HG03196 (cell line): Measurements from ENCODE around the gene DIP2C.
"Not testable (repeated sequence)": the region's sequence is repeated elsewhere in the genome, so short reads cannot be mapped to it uniquely, and the experiment has no call there.

ENCODE experiments used
- ATAC-seq: cut with Tn5 transposase; IDR thresholded peaks from one replicate; pipeline ENCODE4 v1.9.1; 2021; ENCODE audit not compliant: unreplicated experiment

DIP2C gene

DNA sequence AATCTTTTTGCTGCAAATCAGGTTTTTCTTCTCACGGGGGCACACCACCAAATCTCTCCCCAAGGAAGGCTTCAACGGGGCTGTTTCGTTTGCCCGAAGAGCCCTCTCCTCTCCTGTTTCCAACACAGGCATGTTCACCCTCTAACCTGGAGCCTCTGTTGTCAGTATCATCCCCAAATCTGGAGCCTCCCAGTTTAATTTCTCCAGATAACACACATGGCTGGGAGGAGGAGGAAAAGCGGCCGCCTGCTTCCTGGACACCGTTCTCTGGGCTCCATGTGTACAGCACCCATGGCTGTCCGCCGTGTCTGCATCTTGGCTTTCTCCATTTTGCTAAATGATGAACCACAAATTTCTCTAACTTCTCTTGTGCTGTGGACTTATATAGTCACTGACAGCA, 214.5 kb downstream of the DIP2C start:
- no peak for ATAC-seq

DNA sequence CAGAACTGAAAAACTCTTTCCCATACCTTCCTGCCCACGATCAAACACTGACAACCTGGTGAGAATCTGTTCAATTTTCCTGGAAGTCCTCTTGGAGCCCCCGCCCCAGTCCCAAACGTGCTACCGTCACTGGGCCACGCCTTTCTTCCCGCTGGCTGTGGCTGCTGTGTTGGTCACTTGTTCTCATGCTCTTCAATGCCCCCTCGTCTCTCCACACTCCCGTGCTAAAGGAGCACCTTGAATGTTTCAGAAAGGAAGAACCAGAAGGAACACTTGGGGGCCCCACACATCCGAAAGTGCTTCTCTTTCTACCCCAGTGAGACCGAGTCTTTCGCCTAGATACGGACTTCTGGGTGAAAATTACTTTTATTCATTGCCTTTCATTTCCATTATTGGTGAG, 215.1 kb downstream of the DIP2C start:
- ATAC-seq, result no peak

DNA sequence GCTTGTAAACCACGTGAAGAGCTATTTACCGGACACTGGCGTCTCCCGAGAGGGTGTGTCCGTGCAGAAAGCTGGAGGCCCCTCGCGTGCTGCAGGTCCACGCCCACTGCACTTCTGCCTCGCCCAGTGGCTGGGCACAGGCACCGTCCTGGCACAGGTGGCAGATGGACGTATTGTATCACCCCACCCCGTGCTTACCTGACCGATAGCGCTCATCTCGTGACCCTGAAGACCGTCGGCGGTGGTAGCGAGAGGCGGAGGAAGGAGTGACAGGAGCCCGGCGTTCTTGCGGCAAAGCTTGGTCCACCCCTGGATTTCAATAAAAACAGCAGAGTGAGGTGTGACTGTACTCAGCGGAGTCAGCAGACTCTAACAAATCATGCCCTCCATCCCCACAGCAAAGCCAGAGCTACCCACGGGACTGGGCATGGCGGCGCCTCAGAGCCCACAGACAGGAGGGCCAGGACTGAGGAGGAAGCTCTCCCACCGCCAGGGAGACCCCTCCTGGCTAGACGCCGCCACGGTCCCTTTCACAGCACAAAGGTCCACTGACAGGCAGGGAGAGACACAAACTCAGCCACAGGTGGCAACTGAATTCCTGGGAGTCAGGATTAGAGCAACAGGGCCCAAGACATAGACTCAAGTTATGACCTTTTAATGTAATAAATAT, 217.1 kb downstream of the DIP2C start:
- no peak for ATAC-seq

DNA sequence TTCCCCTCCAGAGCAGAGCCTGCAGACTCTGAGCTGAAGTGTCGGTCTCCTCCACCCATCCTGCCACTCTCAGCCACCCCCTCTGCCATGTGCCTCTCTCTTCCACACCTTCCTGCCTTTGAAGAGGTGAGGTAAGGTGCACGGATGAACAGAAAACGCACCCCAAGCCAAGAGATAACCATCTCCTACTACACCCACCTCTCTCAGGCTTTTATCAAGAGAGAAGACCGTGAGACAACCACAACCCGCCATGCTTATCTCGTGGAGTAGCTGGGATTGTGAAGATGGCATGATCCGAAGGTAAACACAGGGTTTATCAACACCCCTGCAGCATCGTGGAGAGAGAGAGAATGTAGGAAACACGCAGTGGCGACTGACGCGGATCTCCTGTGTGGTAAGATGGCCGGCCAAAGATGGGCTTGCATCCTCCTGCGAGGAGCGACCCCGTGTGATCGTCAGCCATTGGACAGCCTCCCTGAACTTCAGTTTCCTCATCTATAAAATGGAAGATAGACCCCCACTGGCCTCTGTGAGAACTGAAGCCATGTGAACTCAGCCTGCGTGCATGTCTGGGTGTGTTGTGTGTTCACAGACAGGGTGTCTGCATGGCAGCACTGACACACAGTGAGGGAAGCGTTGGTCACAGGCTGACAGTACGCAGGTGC, 219.0 kb downstream of the DIP2C start:
- no peak for ATAC-seq

DNA sequence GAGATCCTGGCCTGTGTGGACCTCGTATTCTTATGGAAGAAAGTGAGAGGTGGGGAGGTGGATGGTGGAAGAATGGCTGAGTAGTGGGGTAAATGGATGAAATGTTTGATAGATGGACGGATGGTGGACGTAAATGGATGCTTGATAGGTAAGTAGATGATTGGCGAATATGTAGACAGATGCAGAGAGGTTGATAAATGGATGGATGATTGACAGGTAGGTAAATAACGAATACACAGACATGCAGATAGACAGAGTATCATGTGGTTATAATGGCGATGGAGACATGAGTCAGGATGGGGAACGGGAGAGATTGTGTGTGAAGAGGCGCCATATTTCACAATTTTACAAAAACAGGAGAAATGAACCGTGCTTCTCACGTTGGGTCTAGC, 219.5 kb downstream of the DIP2C start:
- no peak for ATAC-seq

DNA sequence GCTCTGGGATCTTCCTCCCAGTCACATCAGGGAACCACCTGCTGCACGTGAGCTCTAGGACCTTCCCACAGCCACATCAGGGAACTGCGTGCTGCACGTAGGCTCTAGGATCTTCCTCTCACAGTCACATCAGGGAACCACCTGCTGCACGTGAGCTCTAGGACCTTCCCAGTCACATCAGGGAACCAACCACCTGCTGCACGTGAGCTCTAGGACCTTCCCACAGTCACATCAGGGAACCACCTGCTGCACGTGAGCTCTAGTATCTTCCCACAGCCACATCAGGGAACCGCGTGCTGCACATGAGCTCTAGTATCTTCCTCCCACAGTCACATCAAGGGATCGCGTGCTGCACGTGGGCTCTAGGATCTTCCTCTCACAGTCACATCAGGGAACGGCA, 229.7 kb downstream of the DIP2C start:
- ATAC-seq, result no peak

DNA sequence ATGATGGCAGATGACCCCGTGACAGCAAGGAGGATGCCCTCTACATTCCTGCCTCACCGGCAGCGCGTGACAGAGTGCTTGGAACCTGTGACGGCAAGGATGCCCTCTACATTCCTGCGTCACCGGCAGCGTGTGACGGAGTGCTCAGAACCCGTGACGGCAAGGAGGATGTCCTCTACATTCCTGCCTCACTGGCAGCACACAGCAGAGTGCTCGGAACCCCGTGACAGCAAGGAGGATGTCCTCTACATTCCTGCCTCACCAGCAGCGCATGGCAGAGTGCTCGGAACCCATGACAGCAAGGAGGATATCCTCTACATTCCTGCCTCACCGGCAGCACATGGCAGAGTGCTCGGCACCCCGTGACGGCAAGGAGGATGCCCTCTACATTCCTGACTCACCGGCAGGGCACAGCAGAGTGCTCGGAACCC, 231.0 kb downstream of the DIP2C start:
- ATAC-seq, result no peak

DNA sequence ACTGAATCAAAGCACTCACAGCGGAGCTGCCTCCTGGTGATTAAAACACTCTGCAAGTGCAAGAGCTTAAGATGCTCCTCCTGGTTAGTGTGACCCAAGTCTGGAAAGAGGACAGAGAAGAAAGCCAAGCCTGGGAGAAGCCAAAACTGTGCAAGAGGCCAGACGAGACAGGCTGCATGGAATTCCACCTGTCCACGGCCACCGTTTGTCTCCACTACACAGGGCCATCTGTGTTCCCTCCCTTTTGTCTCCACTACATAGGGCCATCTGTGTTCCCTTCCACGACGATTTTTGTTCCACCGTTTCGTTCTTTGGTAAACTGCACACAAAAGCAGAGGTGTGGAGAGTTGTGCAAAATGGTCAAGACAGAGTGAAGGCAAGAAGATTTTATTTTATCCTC, 233.0 kb downstream of the DIP2C start:
- no peak for ATAC-seq

DNA sequence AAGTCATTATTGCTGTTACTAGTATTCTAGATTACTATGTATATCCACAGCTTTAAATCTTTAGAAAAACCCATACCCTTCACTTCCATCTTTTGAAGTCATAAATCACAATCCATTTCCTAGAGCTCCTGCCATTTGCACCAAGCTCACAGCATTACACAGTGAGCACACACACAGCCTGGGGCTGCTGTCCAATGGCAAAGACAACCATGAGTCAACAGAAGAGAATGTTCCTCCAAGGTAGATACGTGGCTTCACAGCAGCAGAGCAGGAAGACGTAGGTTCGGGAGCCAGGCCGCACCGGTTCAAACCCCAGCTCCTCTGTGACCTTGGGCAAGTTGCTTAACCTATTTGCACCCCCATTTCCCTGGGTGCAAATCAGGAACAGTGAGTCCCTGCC, 234.6 kb downstream of the DIP2C start:
- no peak for ATAC-seq

DNA sequence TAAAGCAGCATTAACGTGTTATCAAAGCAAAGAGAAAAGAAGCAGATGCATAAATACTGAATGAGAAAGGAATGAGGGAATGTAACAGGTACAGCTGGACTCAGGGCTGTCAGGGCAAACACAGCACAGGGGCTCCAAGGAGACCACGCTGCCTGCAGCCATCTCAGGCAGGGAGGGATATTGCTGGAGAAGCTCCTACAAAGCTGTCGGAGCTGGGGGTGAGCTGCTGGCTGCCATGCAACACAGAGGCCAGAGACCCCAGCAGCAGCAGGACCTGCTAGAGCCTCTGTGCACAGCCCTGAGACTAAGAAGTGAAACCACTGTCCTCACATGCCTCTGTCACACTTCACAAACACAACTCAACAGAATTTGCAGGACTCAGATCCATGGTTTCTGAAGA, 235.8 kb downstream of the DIP2C start:
- ATAC-seq, result no peak

DNA sequence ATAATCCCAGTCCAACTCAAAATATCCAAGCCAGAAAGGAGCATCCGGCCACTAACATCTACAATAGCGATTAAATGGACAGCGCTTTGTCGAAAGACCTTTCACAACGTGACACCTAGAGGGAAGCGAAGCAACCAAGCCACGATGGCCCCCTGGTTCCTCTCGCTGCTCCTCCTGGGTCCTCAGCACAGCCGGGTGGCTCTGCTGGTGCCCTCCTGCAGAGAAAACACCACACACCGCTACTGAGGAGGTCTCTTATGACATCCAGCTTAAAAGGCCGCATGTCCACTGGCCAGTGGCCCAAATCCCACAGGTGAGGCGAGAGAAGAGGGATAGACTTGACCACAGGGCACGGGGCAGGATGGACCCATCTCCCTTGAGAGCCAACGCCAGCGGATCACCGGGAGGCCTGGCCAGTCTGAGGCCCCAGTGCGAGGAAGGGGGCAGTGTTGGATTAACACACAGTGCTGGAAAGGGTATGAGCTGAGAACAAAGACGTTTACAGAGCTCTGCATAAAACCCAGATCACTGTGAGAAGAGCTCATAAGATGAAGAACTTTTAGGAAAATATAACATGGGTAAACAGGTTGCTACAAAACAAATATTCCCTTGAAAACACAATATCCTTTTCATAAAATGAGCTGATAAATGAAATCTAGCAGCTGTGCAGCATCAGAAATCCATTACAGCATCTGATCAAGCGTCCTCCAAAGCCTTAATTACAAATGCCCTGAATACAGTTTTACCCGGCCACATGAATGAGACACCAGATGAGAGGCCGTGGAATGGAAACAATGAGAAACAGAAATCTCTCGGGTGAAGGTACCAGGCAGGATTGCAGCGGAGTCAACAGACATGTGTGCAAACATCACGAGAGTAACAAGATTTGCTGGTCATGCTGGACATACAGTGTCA, 236.7 kb downstream of the DIP2C start:
- no peak for ATAC-seq

DNA sequence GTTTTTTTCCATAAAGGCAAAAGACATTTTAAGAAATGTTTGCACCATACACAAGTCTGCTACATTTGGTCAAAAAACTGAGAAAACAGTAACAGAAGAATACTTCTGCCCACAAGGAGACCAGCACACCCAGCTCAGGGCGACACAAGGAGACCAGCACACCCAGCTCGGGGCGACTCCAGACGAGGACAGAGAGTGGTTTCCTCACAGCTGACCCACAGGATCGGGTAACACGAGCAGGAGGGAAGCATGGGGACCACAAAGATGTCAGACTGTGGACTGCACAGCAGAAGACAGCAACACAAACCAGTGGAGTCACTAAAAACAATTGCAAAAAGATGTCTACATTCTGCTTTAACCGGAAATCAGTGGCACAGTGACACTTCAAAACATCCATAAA, 237.6 kb downstream of the DIP2C start:
- no peak for ATAC-seq

DNA sequence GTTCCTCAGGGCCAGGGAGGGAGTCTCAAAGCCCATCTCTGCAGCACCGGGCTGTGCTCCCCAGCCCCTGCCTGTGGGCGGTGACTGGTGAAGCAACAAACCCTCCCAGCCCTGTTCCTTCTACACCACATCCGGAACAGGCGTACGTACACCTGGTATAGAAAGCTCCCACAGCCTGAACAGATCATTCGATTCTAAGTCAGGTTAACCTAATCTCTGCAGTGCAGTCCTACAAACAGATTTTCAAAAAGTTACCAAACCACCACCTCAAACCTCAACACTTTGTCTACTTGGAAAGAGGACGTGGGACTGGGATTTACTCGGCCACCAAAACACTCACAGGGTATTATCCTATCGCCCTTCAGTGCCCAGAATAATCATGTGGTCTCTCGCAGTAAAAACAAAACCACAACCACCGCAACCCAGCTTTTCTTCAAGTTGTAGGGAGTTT, 238.4 kb downstream of the DIP2C start:
- ATAC-seq, result peak; percentile 87

DNA sequence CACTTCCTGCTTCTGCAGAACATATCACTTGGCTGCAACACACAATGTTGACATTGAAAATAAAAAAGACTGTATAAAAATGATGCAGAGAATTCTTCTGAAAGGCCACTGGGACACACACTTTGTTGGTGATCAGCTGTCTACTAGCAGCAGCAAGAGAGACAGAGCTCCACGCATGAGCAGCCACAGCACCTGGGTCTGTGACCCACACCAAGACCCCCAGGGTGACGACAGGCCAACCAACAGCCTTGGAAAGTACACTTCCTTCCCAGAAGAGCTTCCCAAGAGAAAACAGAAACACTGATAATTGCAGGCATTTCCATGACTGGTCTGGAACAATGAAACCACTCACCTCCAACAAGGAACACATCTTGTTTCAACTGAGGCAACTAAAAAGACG, 239.0 kb downstream of the DIP2C start:
- ATAC-seq, result no peak

DNA sequence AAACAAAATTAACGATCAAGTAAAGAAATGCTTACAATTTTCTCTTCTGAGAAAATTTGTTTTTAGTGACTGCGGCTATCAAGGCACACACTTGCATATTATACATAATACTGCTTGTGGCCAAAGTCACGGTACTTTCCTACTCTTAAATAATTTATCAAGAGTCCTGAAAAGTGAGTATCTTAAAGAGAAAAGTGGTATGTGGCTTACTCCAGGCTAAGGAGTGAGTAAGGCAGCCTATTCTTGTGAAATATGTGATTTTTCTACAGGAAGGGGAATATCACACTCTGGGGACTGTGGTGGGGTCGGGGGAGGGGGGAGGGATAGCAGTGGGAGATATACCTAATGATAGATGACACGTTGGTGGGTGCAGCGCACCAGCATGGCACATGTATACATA, 240.1 kb downstream of the DIP2C start:
- not testable (repeated sequence) for ATAC-seq

DNA sequence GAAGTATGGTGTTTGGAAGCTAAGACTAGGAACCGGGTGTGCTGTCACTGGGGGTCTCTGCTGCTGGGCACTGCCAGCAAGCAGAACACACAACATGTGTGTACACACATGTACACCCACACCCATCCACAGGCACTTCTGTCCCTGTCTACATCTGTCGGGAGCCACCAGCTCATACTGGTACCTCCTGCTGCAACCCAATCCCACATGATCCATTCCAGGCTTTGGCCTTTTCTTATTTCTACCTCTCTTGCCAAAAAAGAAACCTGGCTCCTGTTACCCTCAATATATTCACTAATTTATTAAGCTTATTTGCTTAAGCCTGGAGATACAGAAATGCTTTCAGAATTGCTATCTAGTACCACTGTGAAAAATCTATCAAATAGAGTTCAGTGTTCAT, 246.0 kb downstream of the DIP2C start:
- ATAC-seq, result no peak

DNA sequence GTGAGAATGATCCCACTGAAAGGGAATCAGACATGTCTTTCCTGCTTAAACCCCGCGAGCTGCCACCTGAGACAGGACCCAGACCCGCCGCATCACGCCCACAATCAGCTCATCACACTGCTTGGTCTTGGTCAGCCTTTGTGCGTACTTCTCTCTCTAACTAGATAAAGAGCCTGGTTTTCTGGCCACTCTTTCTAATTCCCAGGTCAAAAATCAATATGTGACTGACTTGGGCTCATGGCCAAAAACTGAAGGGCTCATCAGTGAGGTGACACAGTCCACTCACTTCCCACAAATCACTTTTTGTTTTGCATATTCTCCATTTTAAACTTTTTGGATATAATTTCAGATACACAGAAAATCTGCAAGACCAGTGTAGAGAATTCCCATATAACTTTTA, 247.3 kb downstream of the DIP2C start:
- ATAC-seq, result no peak

DNA sequence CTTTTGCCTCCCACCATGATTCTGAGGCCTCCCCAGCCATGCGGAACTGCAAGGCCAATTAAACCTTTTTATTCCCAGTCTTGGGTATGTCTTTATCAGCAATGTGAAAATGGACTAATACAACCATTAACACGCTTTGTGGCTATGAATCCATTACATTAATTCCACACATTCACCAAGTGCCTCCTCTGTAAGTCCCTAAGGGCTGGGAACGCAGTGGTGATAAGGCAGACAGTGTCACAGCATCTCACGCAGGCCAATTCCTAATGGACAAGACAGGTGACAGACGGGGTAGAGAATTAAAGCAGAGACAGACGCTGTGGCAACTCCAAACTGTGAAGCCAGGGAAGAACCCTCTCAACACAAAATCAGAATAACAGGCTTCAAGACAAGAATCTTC, 247.8 kb downstream of the DIP2C start:
- ATAC-seq, result no peak

DNA sequence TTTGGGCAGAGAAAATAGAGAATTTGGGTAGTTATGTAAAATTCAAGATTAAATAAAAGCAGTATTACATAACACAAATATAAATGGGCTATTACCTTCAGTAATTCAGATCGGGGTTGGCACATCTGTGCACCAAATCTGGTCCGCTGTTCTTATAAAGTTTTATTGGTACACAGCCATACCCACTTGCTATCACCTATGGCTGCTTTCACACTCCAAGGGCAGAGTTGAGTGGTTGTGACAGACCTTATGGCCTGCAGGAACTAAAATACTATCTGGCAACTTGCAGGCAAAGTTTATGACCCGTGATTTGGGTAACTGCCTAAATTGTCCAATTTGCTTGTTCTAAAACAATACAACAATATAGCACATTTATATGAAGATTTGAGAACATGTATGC, 249.3 kb downstream of the DIP2C start:
- ATAC-seq, result no peak

DNA sequence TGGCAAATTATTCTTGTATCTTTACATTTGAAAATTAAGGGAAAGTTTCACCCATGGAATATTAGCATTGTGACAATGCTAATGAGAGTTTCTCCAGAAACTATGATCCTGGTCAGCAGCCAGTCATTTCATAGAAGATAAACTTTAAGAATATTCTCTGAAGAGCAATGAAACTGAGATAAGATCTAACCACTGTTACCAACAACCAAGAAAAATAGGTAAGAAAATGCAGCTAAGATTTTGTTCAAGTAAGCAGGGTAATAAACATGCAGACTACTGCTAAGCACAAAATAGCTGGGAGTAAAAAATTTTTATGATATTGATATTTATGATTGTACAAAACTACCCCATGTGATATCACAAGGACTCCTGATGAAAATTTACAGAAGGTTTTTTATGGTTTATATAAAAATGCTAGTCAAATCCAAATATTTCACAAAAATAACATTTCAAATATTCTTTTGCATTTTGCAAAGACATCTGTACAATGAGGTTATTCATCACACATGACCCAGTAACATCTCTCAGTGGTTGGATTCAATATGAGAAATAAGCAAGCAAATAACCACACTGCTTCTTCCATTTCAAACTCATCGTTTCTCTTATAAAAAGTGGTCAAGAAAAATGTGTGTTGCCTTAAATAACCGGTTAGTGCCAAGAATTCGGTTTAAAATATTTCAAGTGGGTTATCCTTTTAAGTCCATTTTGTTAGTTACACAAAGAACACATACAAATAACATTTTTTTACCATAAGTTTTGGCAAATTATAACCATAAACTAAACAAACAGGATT, 251.6 kb downstream of the DIP2C start:
- ATAC-seq, result no peak
